Neuronal stem cell (in vitro differentiated cells): Measurements from ENCODE around the gene MDFIC2.

Experiments
- DNase-seq: peaks from one replicate; pipeline ENCODE4 v3.0.0-alpha.2; 2013; ENCODE audit warnings: low spot score
- H2AFZ ChIP-seq: one replicate; pipeline ENCODE4 v1.6.1; 2013; ENCODE audit warnings: mild to moderate bottlenecking, low read length, inconsistent platforms
- H2AK5ac ChIP-seq: 2 replicates; pipeline ENCODE4 v1.6.1; 2013; ENCODE audit warnings: low read depth, mild to moderate bottlenecking, inconsistent platforms, low read length, moderate library complexity, mixed read lengths
- H2BK120ac ChIP-seq: 2 replicates; pipeline ENCODE4 v1.6.1; 2013; ENCODE audit warnings: low read depth, mild to moderate bottlenecking, inconsistent platforms, low read length, moderate library complexity, mixed read lengths
- H2BK12ac ChIP-seq: one replicate; pipeline ENCODE4 v1.6.1; 2013; ENCODE audit warnings: low read length, inconsistent platforms
- H2BK15ac ChIP-seq: 2 replicates; pipeline ENCODE4 v1.6.1; 2013; ENCODE audit warnings: mild to moderate bottlenecking, low read length, inconsistent platforms, mixed read lengths
- H2BK5ac ChIP-seq: one replicate; pipeline ENCODE4 v1.6.1; 2013; ENCODE audit warnings: inconsistent platforms, mild to moderate bottlenecking, low read length, moderate library complexity
- H3K14ac ChIP-seq: one replicate; pipeline ENCODE4 v1.6.1; 2013; ENCODE audit warnings: low read length, inconsistent platforms
- H3K18ac ChIP-seq: 2 replicates; pipeline ENCODE4 v1.6.1; 2013; ENCODE audit warnings: low read length, inconsistent platforms
- H3K23ac ChIP-seq: 2 replicates; pipeline ENCODE4 v1.6.1; 2013; ENCODE audit warnings: low read depth, mild to moderate bottlenecking, mixed read lengths, low read length, inconsistent platforms; ENCODE audit not compliant: poor library complexity
- H3K27ac ChIP-seq: replicated peaks from 3 replicates; pipeline ENCODE4 v1.5.1; 2013; ENCODE audit warnings: low read length, inconsistent platforms
- H3K27me3 ChIP-seq, 3 experiments: 2 replicates each; pipeline ENCODE4 v1.6.1; 2013; ENCODE audit warnings: low read length in 3 of 3, mild to moderate bottlenecking in 2 of 3, inconsistent platforms in 1 of 3, low read depth in 1 of 3, mixed read lengths in 1 of 3, moderate library complexity in 1 of 3; ENCODE audit not compliant: control insufficient read depth in 3 of 3, insufficient read depth in 3 of 3
- H3K36me3 ChIP-seq, 2 donors: replicated peaks in 1 of 2; 2 replicates each; pipeline ENCODE4 v1.6.1; 2013; ENCODE audit warnings: low read length in 2 of 2; ENCODE audit not compliant: control insufficient read depth in 2 of 2, insufficient read depth in 2 of 2
- H3K4ac ChIP-seq: 2 replicates; pipeline ENCODE4 v1.6.1; 2013; ENCODE audit warnings: inconsistent platforms, mild to moderate bottlenecking, low read length, moderate library complexity
- H3K4me1 ChIP-seq, 2 donors: 1 replicate in 1 of 2; 2 replicates in 1 of 2; pipeline ENCODE4 v1.6.1; 2013; ENCODE audit warnings: low read length in 2 of 2, low read depth in 1 of 2; ENCODE audit not compliant: control insufficient read depth in 2 of 2, insufficient read depth in 1 of 2
- H3K4me2 ChIP-seq: one replicate; pipeline ENCODE4 v1.6.1; 2013; ENCODE audit warnings: mild to moderate bottlenecking, low read length, inconsistent platforms; ENCODE audit not compliant: insufficient read depth, poor library complexity, severe bottlenecking
- H3K4me3 ChIP-seq, 2 donors: 2 replicates each; pipeline ENCODE4 v1.5.1; 2013; ENCODE audit warnings: low read length in 2 of 2, mild to moderate bottlenecking in 2 of 2, inconsistent platforms in 1 of 2, moderate library complexity in 1 of 2
- H3K79me1 ChIP-seq: one replicate; pipeline ENCODE4 v1.6.1; 2013; ENCODE audit warnings: low read depth, mild to moderate bottlenecking, inconsistent platforms, low read length, moderate library complexity
- H3K9ac ChIP-seq: one replicate; pipeline ENCODE4 v1.6.1; 2013; ENCODE audit warnings: mild to moderate bottlenecking, low read depth, low read length, inconsistent platforms; ENCODE audit not compliant: poor library complexity
- H3K9me3 ChIP-seq, 2 donors: replicated peaks in 1 of 2; 2 replicates each; pipeline versions ENCODE3 to v1.6.1; 2013; ENCODE audit warnings: low read length in 2 of 2, mild to moderate bottlenecking in 2 of 2, inconsistent platforms in 1 of 2, low read depth in 1 of 2, mixed read lengths in 1 of 2, moderate library complexity in 1 of 2; ENCODE audit not compliant: control insufficient read depth in 2 of 2, insufficient read depth in 1 of 2
- H4K8ac ChIP-seq: one replicate; pipeline ENCODE4 v1.6.1; 2013; ENCODE audit warnings: low read depth, mild to moderate bottlenecking, inconsistent platforms, low read length, moderate library complexity
- H4K91ac ChIP-seq: one replicate; pipeline ENCODE4 v1.6.1; 2013; ENCODE audit warnings: low read length, low read depth, mild to moderate bottlenecking, inconsistent platforms; ENCODE audit not compliant: poor library complexity
- WGBS, 2 donors: extraction: QIAGEN DNeasy Blood & Tissue Kit; methylation state at CpG; one replicate each; pipeline ENCODE4 v1.1.7; 2013; ENCODE audit warnings: missing lambda C conversion rate in 2 of 2, mixed read lengths in 1 of 2; ENCODE audit not compliant: insufficient read length in 2 of 2, insufficient replicate concordance in 1 of 2; ENCODE audit errors: extremely low coverage in 2 of 2; 5-methylcytosine and 5-hydroxymethylcytosine counted together

The MDFIC2 gene

DNA sequence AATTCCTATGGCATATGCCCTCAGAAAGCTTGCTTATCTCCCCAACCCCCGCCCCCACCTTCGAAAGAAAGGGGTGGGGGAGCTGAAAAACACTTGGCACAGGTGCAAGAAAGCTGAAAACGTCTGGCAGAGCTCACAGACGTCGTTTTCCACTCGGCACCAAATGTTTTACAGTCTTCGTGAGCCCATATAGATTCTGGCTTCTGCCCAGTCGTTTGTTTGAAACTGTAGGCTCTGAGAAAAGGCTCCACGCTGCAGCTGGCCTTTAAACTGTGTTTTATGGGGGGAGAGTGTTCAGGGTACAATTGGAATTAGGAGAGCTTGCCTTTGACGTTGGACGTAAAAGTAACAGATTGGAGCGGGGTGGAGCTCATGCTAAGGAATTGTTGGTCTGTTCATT, 130.3 kb downstream of the MDFIC2 start:
- no peak overlapping the region for H4K8ac ChIP-seq
- H3K9me3 ChIP-seq: no peaks in the 10 kb centered on the region
- no peak overlapping the region for H2BK12ac ChIP-seq
- H3K4me3 ChIP-seq: no peak overlapping the region
- H2BK15ac ChIP-seq: no peak overlapping the region
- no peaks in the 10 kb centered on the region for H3K36me3 ChIP-seq
- H2BK5ac ChIP-seq: no peak overlapping the region
- H3K4me1 ChIP-seq: no peaks in the 10 kb centered on the region
- H3K23ac ChIP-seq: no peak overlapping the region
- no peak overlapping the region for H2BK120ac ChIP-seq
- no peak overlapping the region for H3K27ac ChIP-seq
- no peak overlapping the region for H3K4ac ChIP-seq
- H3K14ac ChIP-seq: no peak overlapping the region
- H3K4me2 ChIP-seq: no peak overlapping the region
- no peak overlapping the region for H3K9ac ChIP-seq
- no peaks in the 10 kb centered on the region for H3K79me1 ChIP-seq
- H3K27me3 ChIP-seq: no peaks in the 10 kb centered on the region
- DNase-seq: no peak
- no peak overlapping the region for H2AFZ ChIP-seq
- H2AK5ac ChIP-seq: no peak overlapping the region
- no peak overlapping the region for H4K91ac ChIP-seq
- H3K18ac ChIP-seq: no peak overlapping the region
- no CpG with 5 or more reads among the region's 12 CpGs for WGBS, 2 donors

GRCh38 chr3:70180664-70181063, 131.8 kb downstream of the MDFIC2 start:
- no CpG with 5 or more reads among the region's 6 CpGs for WGBS, 2 donors
- no peak overlapping the region for H2BK12ac ChIP-seq

DNA sequence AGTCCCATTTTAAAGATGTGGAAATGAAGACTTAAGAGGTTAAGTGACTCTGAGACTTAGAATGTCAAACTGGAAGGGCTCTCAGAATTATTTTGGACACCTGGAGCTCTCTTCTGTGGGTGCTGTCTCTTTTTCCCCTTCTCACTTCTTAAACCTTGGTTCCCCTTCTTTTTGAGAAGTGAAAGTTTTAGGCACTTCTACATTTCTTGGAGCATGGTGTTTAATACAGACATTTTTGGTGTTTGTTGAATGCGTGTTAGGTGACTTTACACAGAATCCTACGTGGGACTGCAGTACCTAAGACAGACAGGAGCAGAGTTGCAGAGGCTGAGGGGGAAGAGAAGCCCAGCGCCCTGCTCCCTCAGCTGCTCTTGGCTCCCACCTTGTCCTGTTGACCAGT, 133.3 kb downstream of the MDFIC2 start:
- H2BK15ac ChIP-seq: no peak overlapping the region
- no peak overlapping the region for H3K9ac ChIP-seq
- H3K4me1 ChIP-seq: no peaks in the 10 kb centered on the region
- H3K4me3 ChIP-seq: no peak overlapping the region
- H2BK120ac ChIP-seq: no peak overlapping the region
- H2BK5ac ChIP-seq: no peak overlapping the region
- H3K36me3 ChIP-seq: no peaks in the 10 kb centered on the region
- no peak overlapping the region for H3K23ac ChIP-seq
- H3K27ac ChIP-seq: no peak overlapping the region
- no peak overlapping the region for H3K4me2 ChIP-seq
- no peak overlapping the region for H3K4ac ChIP-seq
- no peak overlapping the region for H4K8ac ChIP-seq
- H3K9me3 ChIP-seq: no peaks in the 10 kb centered on the region
- no peaks in the 10 kb centered on the region for H3K79me1 ChIP-seq
- H2AFZ ChIP-seq: no peak overlapping the region
- no peak overlapping the region for H3K18ac ChIP-seq
- no peaks in the 10 kb centered on the region for H3K27me3 ChIP-seq
- no peak for DNase-seq
- no peak overlapping the region for H4K91ac ChIP-seq
- H2AK5ac ChIP-seq: no peak overlapping the region
- WGBS, 2 donors: no CpG with 5 or more reads among the region's 3 CpGs
- H2BK12ac ChIP-seq: no peak overlapping the region
- H3K14ac ChIP-seq: no peak overlapping the region

More at GRCh38 chr3:70180664-70181063, 131.8 kb downstream of the MDFIC2 start:
- H3K9ac ChIP-seq: no peak overlapping the region
- H4K91ac ChIP-seq: no peak overlapping the region
- no peak overlapping the region for H3K27ac ChIP-seq
- H2BK5ac ChIP-seq: no peak overlapping the region
- H4K8ac ChIP-seq: no peak overlapping the region
- H2BK120ac ChIP-seq: no peak overlapping the region
- no peaks in the 10 kb centered on the region for H3K36me3 ChIP-seq
- no peak overlapping the region for H3K4ac ChIP-seq
- H3K9me3 ChIP-seq: no peaks in the 10 kb centered on the region
- H3K4me2 ChIP-seq: no peak overlapping the region
- no peaks in the 10 kb centered on the region for H3K79me1 ChIP-seq
- DNase-seq: no peak
- H3K23ac ChIP-seq: no peak overlapping the region
- H3K18ac ChIP-seq: no peak overlapping the region
- H3K4me1 ChIP-seq: no peaks in the 10 kb centered on the region
- no peaks in the 10 kb centered on the region for H3K27me3 ChIP-seq
- no peak overlapping the region for H2AK5ac ChIP-seq
- no peak overlapping the region for H3K4me3 ChIP-seq
- no peak overlapping the region for H3K14ac ChIP-seq
- no peak overlapping the region for H2BK15ac ChIP-seq
- no peak overlapping the region for H2AFZ ChIP-seq

GRCh38 chr3:70177881-70178645, 134.4 kb downstream of the MDFIC2 start:
- Histone ChIP-seq H3K27me3 (no peaks in the 10 kb centered on the region), H3K4me2 (no peak overlapping the region), H3K18ac (no peak overlapping the region), H4K8ac (no peak overlapping the region), H3K4ac (no peak overlapping the region), H3K79me1 (no peaks in the 10 kb centered on the region), H3K14ac (no peak overlapping the region), H2AFZ (no peak overlapping the region), H2BK12ac (no peak overlapping the region), H3K4me3 (no peak overlapping the region), H3K4me1 (no peaks in the 10 kb centered on the region), H3K36me3 (no peaks in the 10 kb centered on the region), H2BK120ac (no peak overlapping the region), H2BK15ac (no peak overlapping the region), H2BK5ac (no peak overlapping the region), H3K23ac (no peak overlapping the region), H3K9me3 (no peaks in the 10 kb centered on the region), H3K9ac (no peak overlapping the region), H2AK5ac (no peak overlapping the region), H3K27ac (no peak overlapping the region), H4K91ac (no peak overlapping the region)
- no CpG with 5 or more reads among the region's 8 CpGs for WGBS, 2 donors
- DNase-seq: no peak
